ENCODE results near the gene KIF1C. TPM values are rescaled to one million over a fixed set of nuclear protein-coding genes. Genes with fewer than 3 reads are reported as not detected.

The KIF1C gene
- total and polyA plus RNA-seq, 4 donors = 10.4 to 62.2 (median 36.8) TPM

GRCh38 chr17:4971826-4972225, 25.9 kb upstream of the KIF1C start (continued):
- no peak for TF ChIP-seq SP1 (IDR thresholded peaks at IDR 0.05)
- TF ChIP-seq, protein P1, sequence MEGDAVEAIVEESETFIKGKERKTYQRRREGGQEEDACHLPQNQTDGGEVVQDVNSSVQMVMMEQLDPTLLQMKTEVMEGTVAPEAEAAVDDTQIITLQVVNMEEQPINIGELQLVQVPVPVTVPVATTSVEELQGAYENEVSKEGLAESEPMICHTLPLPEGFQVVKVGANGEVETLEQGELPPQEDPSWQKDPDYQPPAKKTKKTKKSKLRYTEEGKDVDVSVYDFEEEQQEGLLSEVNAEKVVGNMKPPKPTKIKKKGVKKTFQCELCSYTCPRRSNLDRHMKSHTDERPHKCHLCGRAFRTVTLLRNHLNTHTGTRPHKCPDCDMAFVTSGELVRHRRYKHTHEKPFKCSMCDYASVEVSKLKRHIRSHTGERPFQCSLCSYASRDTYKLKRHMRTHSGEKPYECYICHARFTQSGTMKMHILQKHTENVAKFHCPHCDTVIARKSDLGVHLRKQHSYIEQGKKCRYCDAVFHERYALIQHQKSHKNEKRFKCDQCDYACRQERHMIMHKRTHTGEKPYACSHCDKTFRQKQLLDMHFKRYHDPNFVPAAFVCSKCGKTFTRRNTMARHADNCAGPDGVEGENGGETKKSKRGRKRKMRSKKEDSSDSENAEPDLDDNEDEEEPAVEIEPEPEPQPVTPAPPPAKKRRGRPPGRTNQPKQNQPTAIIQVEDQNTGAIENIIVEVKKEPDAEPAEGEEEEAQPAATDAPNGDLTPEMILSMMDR (IDR thresholded peaks at IDR 0.05; ENCODE audit: low read depth, low read length, missing input control) = no peak
- TF ChIP-seq ZBTB33 (IDR thresholded peaks at IDR 0.05) = no peak
- no peak for TF ChIP-seq GABPA (IDR thresholded peaks at IDR 0.05 in 1 of 2, conservative IDR thresholded peaks at IDR 0.05 in 1 of 2)

- no peaks in the 10 kb centered on the region for H3K9me3 ChIP-seq (ENCODE audit: control insufficient read depth in 4 of 4, low read length in 3 of 4)
- H3K27me3 ChIP-seq (ENCODE audit: control insufficient read depth in 4 of 4, insufficient read depth in 4 of 4, low read length in 3 of 4) = no peaks in the 10 kb centered on the region
- WGBS = 96% methylated on average over 12 of the region's 12 CpGs
- no peak for TF ChIP-seq NR2F2 (IDR thresholded peaks at IDR 0.05)
- no peak for TF ChIP-seq HNF4G (IDR thresholded peaks at IDR 0.05)
- no peak for TF ChIP-seq JUND (IDR thresholded peaks at IDR 0.05)
- TF ChIP-seq ZBTB33 (IDR thresholded peaks at IDR 0.05) = no peak
- TF ChIP-seq ATF3 (IDR thresholded peaks at IDR 0.05) = no peak
- no peak for TF ChIP-seq RAD21 (IDR thresholded peaks at IDR 0.05)
- TF ChIP-seq FOXA2 (IDR thresholded peaks at IDR 0.05) = no peak
- no peak for TF ChIP-seq TAF1 (conservative IDR thresholded peaks at IDR 0.05)
- no peak for TF ChIP-seq RXRA (IDR thresholded peaks at IDR 0.05)
- TF ChIP-seq, protein P2, sequence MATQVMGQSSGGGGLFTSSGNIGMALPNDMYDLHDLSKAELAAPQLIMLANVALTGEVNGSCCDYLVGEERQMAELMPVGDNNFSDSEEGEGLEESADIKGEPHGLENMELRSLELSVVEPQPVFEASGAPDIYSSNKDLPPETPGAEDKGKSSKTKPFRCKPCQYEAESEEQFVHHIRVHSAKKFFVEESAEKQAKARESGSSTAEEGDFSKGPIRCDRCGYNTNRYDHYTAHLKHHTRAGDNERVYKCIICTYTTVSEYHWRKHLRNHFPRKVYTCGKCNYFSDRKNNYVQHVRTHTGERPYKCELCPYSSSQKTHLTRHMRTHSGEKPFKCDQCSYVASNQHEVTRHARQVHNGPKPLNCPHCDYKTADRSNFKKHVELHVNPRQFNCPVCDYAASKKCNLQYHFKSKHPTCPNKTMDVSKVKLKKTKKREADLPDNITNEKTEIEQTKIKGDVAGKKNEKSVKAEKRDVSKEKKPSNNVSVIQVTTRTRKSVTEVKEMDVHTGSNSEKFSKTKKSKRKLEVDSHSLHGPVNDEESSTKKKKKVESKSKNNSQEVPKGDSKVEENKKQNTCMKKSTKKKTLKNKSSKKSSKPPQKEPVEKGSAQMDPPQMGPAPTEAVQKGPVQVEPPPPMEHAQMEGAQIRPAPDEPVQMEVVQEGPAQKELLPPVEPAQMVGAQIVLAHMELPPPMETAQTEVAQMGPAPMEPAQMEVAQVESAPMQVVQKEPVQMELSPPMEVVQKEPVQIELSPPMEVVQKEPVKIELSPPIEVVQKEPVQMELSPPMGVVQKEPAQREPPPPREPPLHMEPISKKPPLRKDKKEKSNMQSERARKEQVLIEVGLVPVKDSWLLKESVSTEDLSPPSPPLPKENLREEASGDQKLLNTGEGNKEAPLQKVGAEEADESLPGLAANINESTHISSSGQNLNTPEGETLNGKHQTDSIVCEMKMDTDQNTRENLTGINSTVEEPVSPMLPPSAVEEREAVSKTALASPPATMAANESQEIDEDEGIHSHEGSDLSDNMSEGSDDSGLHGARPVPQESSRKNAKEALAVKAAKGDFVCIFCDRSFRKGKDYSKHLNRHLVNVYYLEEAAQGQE (IDR thresholded peaks at IDR 0.05) = no peak
- no peak for TF ChIP-seq SP1 (IDR thresholded peaks at IDR 0.05)
- no peak for TF ChIP-seq YY1 (IDR thresholded peaks at IDR 0.05)
- TF ChIP-seq HNF4A (conservative IDR thresholded peaks at IDR 0.05) = no peak
- no peak for TF ChIP-seq EGR1 (IDR thresholded peaks at IDR 0.05; ENCODE audit: low read depth in 2 of 2)
- TF ChIP-seq GABPA (IDR thresholded peaks at IDR 0.05 in 1 of 2, conservative IDR thresholded peaks at IDR 0.05 in 1 of 2) = no peak
- no peak for TF ChIP-seq MAX (IDR thresholded peaks at IDR 0.05)
- TF ChIP-seq, protein P1 (IDR thresholded peaks at IDR 0.05; ENCODE audit: low read depth, low read length, missing input control) = no peak
- TF ChIP-seq FOXA1 (IDR thresholded peaks at IDR 0.05) = no peak
- DNase-seq (ENCODE audit: low spot score) = no peak
- H3K4me3 ChIP-seq (ENCODE audit: low read depth in 1 of 3, low read length in 3 of 3) = no peak overlapping the region
- H3K4me1 ChIP-seq (ENCODE audit: control insufficient read depth in 4 of 4, insufficient read depth in 4 of 4, low read length in 3 of 4) = peaks cover 3 to 43% (median 28%) of the 10 kb centered on the region in 4 donors
- H3K36me3 ChIP-seq (ENCODE audit: control insufficient read depth in 4 of 4, insufficient read depth in 3 of 4, low read depth in 1 of 4, low read length in 3 of 4) = peaks cover 5 to 13% (median 10%) of the 10 kb centered on the region in 4 donors
- no peak overlapping the region for H3K27ac ChIP-seq (ENCODE audit: low read depth in 1 of 2, low read length in 2 of 2)
- no peak overlapping the region for H3K9ac ChIP-seq (ENCODE audit: low read depth in 1 of 2, low read length in 2 of 2)
Measured at GRCh38 chr17:4972322-4972721, 25.4 kb upstream of the KIF1C start.
